MV-4-11 (cell line): ENCODE results near the gene COX8C.
"Not testable (repeated sequence)": the region's sequence is repeated elsewhere in the genome, so short reads cannot be mapped to it uniquely, and the experiment has no call there.

Experiments
- DNase-seq: peaks from one replicate; lab custom pipeline; 2025; lab: John Stamatoyannopoulos, UW

The COX8C gene

DNA sequence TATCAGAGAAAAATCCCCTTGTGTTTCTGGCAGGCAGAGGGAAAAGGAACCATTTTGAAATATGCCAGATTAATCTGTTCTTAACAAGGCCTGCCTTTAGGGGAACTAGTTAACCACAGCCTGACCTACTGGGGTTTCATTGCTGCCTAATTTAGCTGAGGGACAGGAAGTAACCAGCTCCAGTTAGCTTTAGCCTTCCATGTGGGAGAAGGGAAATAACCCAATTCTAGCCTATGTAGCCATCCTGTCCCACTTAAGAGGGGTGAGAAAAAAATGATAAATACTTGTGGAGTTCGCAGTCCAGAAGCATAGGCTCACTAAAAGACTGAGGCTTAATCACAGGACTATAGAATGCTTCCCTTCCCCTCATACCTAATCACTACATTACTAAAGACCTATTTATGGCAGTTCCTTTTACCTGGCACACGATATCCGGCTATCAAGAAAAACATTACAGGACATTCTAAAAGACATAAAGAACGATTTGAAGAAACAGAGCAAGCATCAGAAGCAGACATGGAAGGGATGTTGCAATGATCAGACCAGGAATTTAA is 22.8 kb downstream of the COX8C start:
- DNase-seq = peak; percentile 97

DNA sequence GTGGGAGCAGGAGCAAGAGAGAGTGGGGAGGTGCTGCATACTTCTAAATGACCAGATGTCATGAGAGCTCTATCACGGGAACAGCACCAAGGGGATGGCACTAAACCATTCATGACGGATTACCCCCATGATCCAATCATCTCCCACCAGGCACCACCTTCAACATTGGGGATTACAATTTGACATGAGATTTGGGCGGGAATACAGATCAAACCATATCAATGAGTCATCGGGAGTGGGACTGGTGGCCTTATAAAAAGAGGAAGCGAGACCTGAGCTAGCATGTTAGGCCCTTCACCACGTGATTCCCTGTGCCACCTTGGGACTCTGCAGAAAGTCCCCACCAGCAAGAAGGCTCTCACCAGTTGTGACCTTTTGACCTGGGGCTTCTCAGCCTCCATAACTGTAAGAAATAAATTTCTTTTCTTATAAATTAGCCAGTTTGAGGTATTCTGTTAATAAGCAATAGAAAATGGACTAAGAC is 28.7 kb downstream of the COX8C start:
- peak; percentile 97 for DNase-seq

DNA sequence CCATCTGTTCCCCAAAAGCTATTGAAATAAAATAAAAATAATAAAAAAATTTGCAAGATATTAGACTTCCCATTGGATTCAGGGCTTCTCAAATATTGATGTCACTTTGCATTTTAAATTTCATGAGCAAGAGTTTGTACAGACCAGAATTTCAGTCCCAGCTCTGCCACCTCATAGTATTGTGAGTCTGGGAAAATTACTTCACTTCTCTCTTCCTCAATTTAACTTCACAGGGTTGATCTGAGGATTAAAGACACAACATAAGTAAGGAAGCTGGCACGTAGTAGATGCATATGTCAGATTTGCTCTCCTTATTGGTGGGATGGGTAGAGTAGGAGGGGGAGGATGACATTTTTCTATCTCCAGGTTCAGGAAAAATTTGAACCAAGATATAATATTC is 32.8 kb downstream of the COX8C start:
- DNase-seq = peak; percentile 87

DNA sequence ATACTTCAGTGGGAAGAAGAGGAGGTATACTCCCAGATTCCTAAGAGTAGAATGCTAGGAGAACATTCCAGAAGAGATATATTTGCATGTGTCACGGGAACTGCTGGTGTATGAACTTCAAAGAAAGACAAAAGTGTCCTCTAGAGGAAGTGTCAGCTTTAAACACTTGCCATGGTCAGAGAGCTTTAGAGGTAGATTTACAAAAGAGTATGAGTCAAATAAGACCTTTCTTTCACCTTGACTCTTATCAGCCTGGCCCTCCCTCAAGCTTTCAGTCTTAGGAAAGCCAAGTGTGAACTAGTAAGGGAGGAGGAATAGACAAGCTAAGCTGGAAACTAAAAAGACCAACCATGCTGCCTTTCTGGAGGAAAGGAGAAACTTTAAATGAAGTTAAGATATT is 34.7 kb downstream of the COX8C start:
- DNase-seq = no peak

DNA sequence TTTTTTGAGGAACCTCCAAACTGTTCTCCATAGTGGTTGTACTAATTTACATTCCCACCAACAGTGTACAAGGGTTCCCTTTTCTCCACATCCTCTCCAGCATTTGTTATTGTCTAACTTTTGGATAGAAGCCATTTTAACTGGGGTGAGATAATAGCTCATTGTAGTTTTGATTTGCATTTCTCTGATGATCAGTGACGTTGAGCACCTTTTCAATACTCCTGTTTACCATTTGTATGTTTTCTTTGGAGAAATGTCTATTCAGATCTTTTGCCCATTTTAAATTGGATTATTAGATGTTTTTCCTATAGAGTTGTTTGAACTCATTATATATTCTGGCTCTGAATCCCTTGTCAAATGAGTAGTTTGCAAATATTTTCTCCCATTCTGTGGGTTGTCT is 37.3 kb downstream of the COX8C start:
- DNase-seq = not testable (repeated sequence)

DNA sequence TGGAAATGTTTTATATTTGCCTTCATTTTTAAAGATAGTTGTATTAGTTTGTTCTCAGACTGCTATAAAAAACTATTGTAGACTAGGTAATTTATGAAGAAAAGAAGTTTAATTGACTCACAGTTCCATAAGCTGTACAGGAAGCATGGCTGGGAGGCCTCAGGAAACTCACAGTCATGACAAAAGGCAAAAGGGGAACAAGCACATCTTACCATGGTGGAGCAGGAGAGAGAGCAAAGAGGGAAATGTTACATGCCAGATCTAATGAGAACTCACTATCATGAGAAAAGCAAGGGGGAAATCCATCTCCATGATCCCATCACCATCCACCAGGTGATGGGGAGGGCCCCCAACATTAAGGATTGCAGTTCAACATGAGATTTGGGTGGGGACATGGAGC is 48.2 kb downstream of the COX8C start:
- peak; percentile 96 for DNase-seq

DNA sequence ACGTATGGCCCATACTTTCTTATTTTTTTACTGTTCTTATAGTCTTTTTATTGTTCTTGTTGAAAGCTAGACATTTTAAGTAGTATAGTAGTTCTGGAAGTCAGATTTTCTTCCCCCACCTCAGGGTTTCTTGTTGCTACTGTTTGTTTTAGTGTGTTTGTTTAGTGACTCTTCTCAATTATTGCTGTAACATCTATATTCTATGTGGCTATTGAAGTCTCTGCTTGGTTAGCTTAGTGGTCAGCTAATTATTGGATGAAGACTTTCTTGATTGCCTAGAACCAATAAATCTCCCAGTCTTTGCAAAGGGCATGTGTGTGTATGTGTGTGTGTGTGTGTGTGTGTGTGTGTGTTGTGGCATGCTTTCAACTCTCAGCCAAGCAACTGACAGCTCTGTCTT is 49.5 kb downstream of the COX8C start:
- DNase-seq = no peak
